HepG2 (cell line): ENCODE results near the gene TP53TG5. TPM values are rescaled to one million over a fixed set of nuclear protein-coding genes. Genes with fewer than 3 reads are reported as not detected.

Experiments
- ATAC-seq: fragments of 200-7000 bp; cut with Tn5 transposase; 3 replicates; pipeline ENCODE4 v1.9.1; 2020; ENCODE audit warnings: mild to moderate bottlenecking, moderate library complexity
- BruUV-seq: library from RNA; stranded (reverse); fragments of 400-500 nt; replicated peaks from 2 replicates; lab custom pipeline; 2021; lab: Mats Ljungman, UMichigan
- CTCF ChIA-PET: fragments of 300-600 bp; formaldehyde crosslinking; extraction: SDS; loops from one replicate; lab custom pipeline; 2021; ENCODE audit warnings: low total read pairs, inconsistent platforms, low intra/inter-chr PET ratio; lab: Yijun Ruan, JAX
- POLR2A ChIA-PET: fragments of 350-600 bp; sonication (Branson Sonifier 250); formaldehyde crosslinking; loops from one replicate; lab custom pipeline; 2020; ENCODE audit warnings: antibody characterized with exemption, inconsistent platforms; lab: Yijun Ruan, JAX
- DNase-seq: peaks from one replicate; pipeline ENCODE4 v3.0.0-alpha.2; 2015; ENCODE audit warnings: low spot score
- FAIRE-seq: peaks from 3 replicates; lab custom pipeline; 2011; peaks lifted over from hg19 to GRCh38; lab: Jason Lieb, UNC
- H2AFZ ChIP-seq: one replicate; pipeline ENCODE4 v1.6.1; 2011; ENCODE audit warnings: low read length, inconsistent platforms
- H3K27ac ChIP-seq: fragments of 300-600 bp; 3 replicates; pipeline ENCODE4 v1.8.0; 2011; ENCODE audit warnings: mixed run types, mild to moderate bottlenecking, mixed read lengths, low read length, inconsistent platforms; ENCODE audit not compliant: insufficient read depth; ENCODE audit errors: extremely low read length
- H3K27me3 ChIP-seq, 2 experiments: fragments of 200-600 bp in 1 of 2; 2 replicates in 1 of 2; 3 replicates in 1 of 2; pipeline versions ENCODE4 v1.6.0 to v1.8.0; 2011; ENCODE audit warnings: low read length in 2 of 2, mild to moderate bottlenecking in 2 of 2, moderate library complexity in 2 of 2, inconsistent platforms in 1 of 2; ENCODE audit not compliant: insufficient read depth in 2 of 2, control insufficient read depth in 1 of 2
- H3K36me3 ChIP-seq, 2 experiments: fragments of 200-600 bp in 1 of 2; replicated peaks in 1 of 2; 2 replicates in 1 of 2; 3 replicates in 1 of 2; pipeline versions ENCODE4 v1.5.1 to v1.8.0; 2011; ENCODE audit warnings: low read length in 2 of 2, inconsistent platforms in 1 of 2; ENCODE audit not compliant: insufficient read depth in 2 of 2, control insufficient read depth in 1 of 2
- H3K4me1 ChIP-seq: 2 replicates; pipeline ENCODE4 v1.5.1; 2012; ENCODE audit warnings: low read length, inconsistent platforms; ENCODE audit not compliant: insufficient read depth
- H3K4me2 ChIP-seq: 2 replicates; pipeline ENCODE4 v1.6.0; 2011; ENCODE audit warnings: low read depth, low read length, inconsistent platforms
- H3K4me3 ChIP-seq, 3 experiments: fragments of 200-600 bp in 1 of 3; sonication (generic), shearing (Covaris generic) in 1 of 3; replicated peaks in 1 of 3; 2 replicates each; pipeline ENCODE4 v1.5.1; 2011 to 2016; ENCODE audit warnings: low read length in 3 of 3, inconsistent platforms in 2 of 3, low read depth in 2 of 3, mild to moderate bottlenecking in 2 of 3, control low read depth in 1 of 3, mixed read lengths in 1 of 3; ENCODE audit not compliant: insufficient read depth in 1 of 3
- H3K79me2 ChIP-seq: one replicate; pipeline ENCODE4 v1.6.1; 2011; ENCODE audit warnings: low read length, inconsistent platforms; ENCODE audit not compliant: insufficient read depth
- H3K9ac ChIP-seq: 2 replicates; pipeline ENCODE4 v1.6.0; 2011; ENCODE audit warnings: mild to moderate bottlenecking, low read depth, low read length, inconsistent platforms; ENCODE audit not compliant: insufficient read depth
- H3K9me3 ChIP-seq: 2 replicates; pipeline ENCODE4 v1.5.1; 2012; ENCODE audit warnings: mild to moderate bottlenecking, low read length
- H4K20me1 ChIP-seq: 2 replicates; pipeline ENCODE4 v1.6.0; 2011; ENCODE audit warnings: inconsistent platforms, mild to moderate bottlenecking, low read length, moderate library complexity; ENCODE audit not compliant: insufficient read depth
- CEBPG ChIP-seq: IDR thresholded peaks from 2 replicates; pipeline ENCODE4 v1.6.1; 2016
- KLF16 ChIP-seq, 2 experiments: sonication (generic) in 1 of 2; formaldehyde crosslinking in 1 of 2; IDR thresholded peaks; 2 replicates each; pipeline versions ENCODE4 v1.6.1 to v1.8.0; 2016 to 2023; ENCODE audit warnings: missing genetic modification reagents in 2 of 2, missing compliant biosample characterization in 1 of 2
- MLLT10 ChIP-seq: sonication (generic); formaldehyde crosslinking; IDR thresholded peaks from 2 replicates; pipeline ENCODE4 v1.4.0; 2020; ENCODE audit warnings: missing genetic modification reagents
- NR1H2 ChIP-seq: sonication (generic); formaldehyde crosslinking; IDR thresholded peaks from 2 replicates; pipeline ENCODE4 v1.8.1; 2022; ENCODE audit warnings: low read depth, missing genetic modification reagents, borderline replicate concordance
- PHF21A ChIP-seq: sonication (generic); formaldehyde crosslinking; IDR thresholded peaks from 2 replicates; pipeline ENCODE4 v1.5.0; 2020; ENCODE audit warnings: mild to moderate bottlenecking, missing genetic modification reagents
- RORA ChIP-seq: sonication (generic); formaldehyde crosslinking; IDR thresholded peaks from 2 replicates; pipeline ENCODE4 v1.5.0; 2020; ENCODE audit warnings: mild to moderate bottlenecking, missing genetic modification reagents, moderate library complexity
- ZNF12 ChIP-seq: sonication (generic); formaldehyde crosslinking; IDR thresholded peaks from 2 replicates; pipeline ENCODE4 v1.5.0; 2020; ENCODE audit warnings: missing genetic modification reagents
- ZNF350 ChIP-seq: sonication (generic); formaldehyde crosslinking; IDR thresholded peaks from 2 replicates; pipeline ENCODE4 v1.4.0; 2020; ENCODE audit warnings: mild to moderate bottlenecking, low read depth, missing genetic modification reagents, borderline replicate concordance
- ZNF430 ChIP-seq: sonication (generic); formaldehyde crosslinking; IDR thresholded peaks from 2 replicates; pipeline ENCODE4 v1.9.0; 2021; ENCODE audit warnings: mild to moderate bottlenecking, missing genetic modification reagents
- ZNF556 ChIP-seq: sonication (generic); formaldehyde crosslinking; IDR thresholded peaks from 2 replicates; pipeline ENCODE4 v1.4.0; 2020; ENCODE audit warnings: mild to moderate bottlenecking, missing genetic modification reagents, borderline replicate concordance
- ZNF891 ChIP-seq: sonication (generic); formaldehyde crosslinking; IDR thresholded peaks from 2 replicates; pipeline ENCODE4 v1.5.0; 2020; ENCODE audit warnings: mild to moderate bottlenecking, missing genetic modification reagents
- WGBS: methylation state at CpG from one replicate; pipeline ENCODE4 v1.1.6; 2017; ENCODE audit warnings: low lambda C conversion rate; 5-methylcytosine and 5-hydroxymethylcytosine counted together
- in situ Hi-C: cut with HindIII; loops from 2 replicates; pipeline ENCODE4 v1.10.0; 2017; ENCODE audit warnings: low pct_unique_long_range_greater_than_20kb; ENCODE audit not compliant: extremely low pct_ligation_motif_present
- intact Hi-C: fragments of 100-400 bp; cut with micrococcal nuclease; formaldehyde crosslinking; loops from one replicate; pipeline ENCODE4 v1.10.0; 2022; ENCODE audit not compliant: unreplicated experiment
- polyA plus RNA-seq, 8 experiments: library from polyadenylated mRNA; depleted of rRNA in 3 of 8; stranded (reverse) in 7 of 8; unstranded in 1 of 8; fragments of >200 nt; fragmentation: Illumina TruSeq in 4 of 8; extraction: Trizol in 4 of 8; gene quantifications; 2 replicates each; pipeline versions ENCODE4 v1.2.1 to v1.2.3, GENCODE V29; 2011 to 2016; ENCODE audit warnings: low read depth in 4 of 8, missing spikeins in 1 of 8, mixed read lengths in 1 of 8; ENCODE audit not compliant: insufficient read depth in 1 of 8
- total RNA-seq, 5 experiments: library from RNA; depleted of rRNA; stranded (reverse); fragments of >200 nt; fragmentation: Illumina TruSeq; extraction: Trizol; gene quantifications; 2 replicates each; pipeline ENCODE4 v1.2.3, GENCODE V29; 2016; ENCODE audit warnings: low read depth in 1 of 5
- TF ChIP-seq, protein P1 (sequence below): sonication (generic); formaldehyde crosslinking; IDR thresholded peaks from 2 replicates; pipeline ENCODE4 v1.4.0; 2020; ENCODE audit warnings: missing genetic modification reagents, borderline replicate concordance
- TF ChIP-seq, protein P2 (sequence below): IDR thresholded peaks from 2 replicates; pipeline ENCODE4 v1.4.0; 2020; ENCODE audit warnings: mild to moderate bottlenecking, missing genetic modification reagents
- TF ChIP-seq, protein P3 (sequence below): sonication (generic); formaldehyde crosslinking; IDR thresholded peaks from 2 replicates; pipeline ENCODE4 v1.4.0; 2020; ENCODE audit warnings: mild to moderate bottlenecking, missing genetic modification reagents

Gene TP53TG5
- total and polyA plus RNA-seq, 2 of the 13 experiments (the other 11 are each of a cell fraction or from before 2014, with no cell fraction given) = 0.11 TPM; not detected in 1

DNA sequence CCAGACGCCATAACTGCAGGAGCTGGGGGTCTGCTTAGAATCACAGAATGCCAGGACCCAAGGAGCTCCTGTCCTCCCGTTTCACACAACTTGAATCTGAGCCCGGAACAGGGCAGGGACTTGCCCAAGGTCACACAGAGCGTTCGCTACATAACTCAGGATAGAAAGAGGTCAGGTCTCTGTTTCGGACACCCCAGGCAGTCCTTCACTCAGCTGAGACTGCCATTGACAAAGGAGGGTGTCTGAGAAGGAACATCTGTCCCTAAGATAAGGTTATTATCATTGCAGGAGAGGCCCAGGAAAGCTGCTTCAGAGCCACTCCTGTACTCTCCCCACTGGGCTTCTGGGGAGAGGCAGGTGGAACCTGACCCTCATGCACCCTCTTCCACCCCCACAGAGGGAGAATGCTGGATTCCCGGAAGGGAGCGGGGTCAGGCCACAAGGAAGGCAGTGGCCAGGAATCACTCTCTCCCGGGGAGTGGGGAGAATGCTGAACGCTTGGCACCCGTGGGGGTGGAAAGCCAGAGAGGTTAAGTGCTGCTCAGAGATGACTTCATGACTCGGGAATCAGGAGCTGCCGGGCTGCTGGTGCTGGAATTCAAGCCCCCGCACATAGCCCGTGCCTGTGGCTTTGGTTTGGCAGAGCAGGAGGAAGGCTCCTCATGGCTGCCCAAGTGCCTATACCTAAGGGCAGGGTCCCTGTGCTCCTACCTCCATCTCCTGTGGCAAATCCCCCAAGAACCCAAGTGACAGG lies 40.6 kb downstream of the TP53TG5 start:
- WGBS = 8% methylated on average over 15 of the region's 15 CpGs
- TF ChIP-seq, protein P1, sequence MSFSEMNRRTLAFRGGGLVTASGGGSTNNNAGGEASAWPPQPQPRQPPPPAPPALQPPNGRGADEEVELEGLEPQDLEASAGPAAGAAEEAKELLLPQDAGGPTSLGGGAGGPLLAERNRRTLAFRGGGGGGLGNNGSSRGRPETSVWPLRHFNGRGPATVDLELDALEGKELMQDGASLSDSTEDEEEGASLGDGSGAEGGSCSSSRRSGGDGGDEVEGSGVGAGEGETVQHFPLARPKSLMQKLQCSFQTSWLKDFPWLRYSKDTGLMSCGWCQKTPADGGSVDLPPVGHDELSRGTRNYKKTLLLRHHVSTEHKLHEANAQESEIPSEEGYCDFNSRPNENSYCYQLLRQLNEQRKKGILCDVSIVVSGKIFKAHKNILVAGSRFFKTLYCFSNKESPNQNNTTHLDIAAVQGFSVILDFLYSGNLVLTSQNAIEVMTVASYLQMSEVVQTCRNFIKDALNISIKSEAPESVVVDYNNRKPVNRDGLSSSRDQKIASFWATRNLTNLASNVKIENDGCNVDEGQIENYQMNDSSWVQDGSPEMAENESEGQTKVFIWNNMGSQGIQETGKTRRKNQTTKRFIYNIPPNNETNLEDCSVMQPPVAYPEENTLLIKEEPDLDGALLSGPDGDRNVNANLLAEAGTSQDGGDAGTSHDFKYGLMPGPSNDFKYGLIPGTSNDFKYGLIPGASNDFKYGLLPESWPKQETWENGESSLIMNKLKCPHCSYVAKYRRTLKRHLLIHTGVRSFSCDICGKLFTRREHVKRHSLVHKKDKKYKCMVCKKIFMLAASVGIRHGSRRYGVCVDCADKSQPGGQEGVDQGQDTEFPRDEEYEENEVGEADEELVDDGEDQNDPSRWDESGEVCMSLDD (CRISPR knock-in tag) = no peak
- peak; percentile 20 for TF ChIP-seq ZNF430 (CRISPR knock-in tag)
- TF ChIP-seq MLLT10 (CRISPR knock-in tag) = no peak
- TF ChIP-seq ZNF350 (CRISPR knock-in tag) = peak; percentile 16; the same call in 1 of the 2 replicates
- TF ChIP-seq KLF16 (CRISPR knock-in tag; IDR thresholded peaks at IDR 0.05) = peak in 1 of 2 experiments; percentile 39; a peak in 1 of 4 replicates
- TF ChIP-seq, protein P2, sequence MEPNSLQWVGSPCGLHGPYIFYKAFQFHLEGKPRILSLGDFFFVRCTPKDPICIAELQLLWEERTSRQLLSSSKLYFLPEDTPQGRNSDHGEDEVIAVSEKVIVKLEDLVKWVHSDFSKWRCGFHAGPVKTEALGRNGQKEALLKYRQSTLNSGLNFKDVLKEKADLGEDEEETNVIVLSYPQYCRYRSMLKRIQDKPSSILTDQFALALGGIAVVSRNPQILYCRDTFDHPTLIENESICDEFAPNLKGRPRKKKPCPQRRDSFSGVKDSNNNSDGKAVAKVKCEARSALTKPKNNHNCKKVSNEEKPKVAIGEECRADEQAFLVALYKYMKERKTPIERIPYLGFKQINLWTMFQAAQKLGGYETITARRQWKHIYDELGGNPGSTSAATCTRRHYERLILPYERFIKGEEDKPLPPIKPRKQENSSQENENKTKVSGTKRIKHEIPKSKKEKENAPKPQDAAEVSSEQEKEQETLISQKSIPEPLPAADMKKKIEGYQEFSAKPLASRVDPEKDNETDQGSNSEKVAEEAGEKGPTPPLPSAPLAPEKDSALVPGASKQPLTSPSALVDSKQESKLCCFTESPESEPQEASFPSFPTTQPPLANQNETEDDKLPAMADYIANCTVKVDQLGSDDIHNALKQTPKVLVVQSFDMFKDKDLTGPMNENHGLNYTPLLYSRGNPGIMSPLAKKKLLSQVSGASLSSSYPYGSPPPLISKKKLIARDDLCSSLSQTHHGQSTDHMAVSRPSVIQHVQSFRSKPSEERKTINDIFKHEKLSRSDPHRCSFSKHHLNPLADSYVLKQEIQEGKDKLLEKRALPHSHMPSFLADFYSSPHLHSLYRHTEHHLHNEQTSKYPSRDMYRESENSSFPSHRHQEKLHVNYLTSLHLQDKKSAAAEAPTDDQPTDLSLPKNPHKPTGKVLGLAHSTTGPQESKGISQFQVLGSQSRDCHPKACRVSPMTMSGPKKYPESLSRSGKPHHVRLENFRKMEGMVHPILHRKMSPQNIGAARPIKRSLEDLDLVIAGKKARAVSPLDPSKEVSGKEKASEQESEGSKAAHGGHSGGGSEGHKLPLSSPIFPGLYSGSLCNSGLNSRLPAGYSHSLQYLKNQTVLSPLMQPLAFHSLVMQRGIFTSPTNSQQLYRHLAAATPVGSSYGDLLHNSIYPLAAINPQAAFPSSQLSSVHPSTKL (CRISPR knock-in tag) = 0 out of 2 replicates have a peak, but pooled peaks have one; percentile 1
- no peak; the same call in 1 of the 2 replicates for TF ChIP-seq ZNF556 (CRISPR knock-in tag)
- 0 out of 2 replicates have a peak, but pooled peaks have one; percentile 57 for TF ChIP-seq ZNF891 (CRISPR knock-in tag)
- no peak for TF ChIP-seq CEBPG (CRISPR knock-in tag)
- no peak for TF ChIP-seq NR1H2 (CRISPR knock-in tag)
- no peak for TF ChIP-seq ZNF12 (CRISPR knock-in tag)
- TF ChIP-seq, protein P3, sequence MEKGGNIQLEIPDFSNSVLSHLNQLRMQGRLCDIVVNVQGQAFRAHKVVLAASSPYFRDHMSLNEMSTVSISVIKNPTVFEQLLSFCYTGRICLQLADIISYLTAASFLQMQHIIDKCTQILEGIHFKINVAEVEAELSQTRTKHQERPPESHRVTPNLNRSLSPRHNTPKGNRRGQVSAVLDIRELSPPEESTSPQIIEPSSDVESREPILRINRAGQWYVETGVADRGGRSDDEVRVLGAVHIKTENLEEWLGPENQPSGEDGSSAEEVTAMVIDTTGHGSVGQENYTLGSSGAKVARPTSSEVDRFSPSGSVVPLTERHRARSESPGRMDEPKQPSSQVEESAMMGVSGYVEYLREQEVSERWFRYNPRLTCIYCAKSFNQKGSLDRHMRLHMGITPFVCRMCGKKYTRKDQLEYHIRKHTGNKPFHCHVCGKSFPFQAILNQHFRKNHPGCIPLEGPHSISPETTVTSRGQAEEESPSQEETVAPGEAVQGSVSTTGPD (CRISPR knock-in tag) = peak; percentile 75; the same call in 1 of the 2 replicates
- TF ChIP-seq RORA = no peak
- no peak for TF ChIP-seq PHF21A

More for the DNA sequence above, 40.6 kb downstream of the TP53TG5 start:
- peak; percentile 32 for ATAC-seq
- H2AFZ ChIP-seq = no peak overlapping the region
- peak overlapping the region; percentile 84 for H3K4me2 ChIP-seq
- BruUV-seq = TSS peak; percentile 87
- H3K9ac ChIP-seq = peak overlapping the region; percentile 70
- H3K79me2 ChIP-seq = peaks cover 37% of the 10 kb centered on the region
- no peaks in the 10 kb centered on the region for H3K9me3 ChIP-seq
- peak overlapping the region; percentile 31 to 57 (median 32) for H3K4me3 ChIP-seq
- in situ Hi-C loops (no loop called here), intact Hi-C loops (loop anchor here (1.0 to 2.0 kb wide), 2 partner anchors 15 to 22 kb away; no protein-coding TSS in a partner anchor)
- POLR2A ChIA-PET = interaction anchor here (1.2 to 23.9 kb wide), 8 partner anchors 12 to 454 kb away, joined by 3 to 1422 read pairs (median 16); partner anchors contain the start of genes DNTTIP1, PIGT, SDC4 and SYS1
- peak; percentile 65 for DNase-seq
- H4K20me1 ChIP-seq = no peaks in the 10 kb centered on the region
- CTCF ChIA-PET = interaction anchor here (0.8 kb wide), 1 partner anchor 13 kb away, joined by 3 read pairs; no protein-coding TSS in a partner anchor
- no peaks in the 10 kb centered on the region for H3K27me3 ChIP-seq
- H3K4me1 ChIP-seq = peaks cover 67% of the 10 kb centered on the region
- peaks cover 9 to 14% of the 10 kb centered on the region in 2 experiments; a peak in 4 of 5 replicates for H3K36me3 ChIP-seq
- peak overlapping the region; percentile 80 for H3K27ac ChIP-seq
- no peak for FAIRE-seq
